PC-3 (cell line): ENCODE results near the gene SKA2. TPM values are rescaled to one million over a fixed set of nuclear protein-coding genes. Genes with fewer than 3 reads are reported as not detected.
A peak's percentile ranks its signal among the peaks of the same experiment; 100 is the strongest.

Source experiments
- ATAC-seq: fragments of 200-7000 bp; cut with Tn5 transposase; 2 replicates; pipeline ENCODE4 v1.9.1; 2020; ENCODE audit warnings: mild to moderate bottlenecking, moderate library complexity
- BruUV-seq: library from RNA; stranded (reverse); fragments of 400-500 nt; replicated peaks from 2 replicates; lab custom pipeline; 2021; lab: Mats Ljungman, UMichigan
- CTCF ChIA-PET: fragments of 300-600 bp; sonication (Branson Sonifier 250); formaldehyde crosslinking; loops from one replicate; lab custom pipeline; 2022; ENCODE audit warnings: antibody characterized with exemption; lab: Charles Lee
- POLR2A ChIA-PET: fragments of 300-600 bp; sonication (Branson Sonifier 250); formaldehyde crosslinking; loops from one replicate; lab custom pipeline; 2022; ENCODE audit warnings: antibody characterized with exemption; ENCODE audit not compliant: unreplicated experiment; lab: Charles Lee
- DNase-seq: peaks from one replicate; pipeline ENCODE4 v3.0.0-alpha.2; 2015
- H2AFZ ChIP-seq: fragments of 300-600 bp; sonication (generic); 2 replicates; pipeline ENCODE4 v1.6.0; 2016; ENCODE audit warnings: antibody characterized with exemption, low read length
- H3F3A ChIP-seq: fragments of 300-600 bp; sonication (generic); one replicate; pipeline ENCODE4 v1.6.0; 2017; ENCODE audit warnings: antibody characterized with exemption, low read length, control low read depth, mild to moderate bottlenecking; ENCODE audit not compliant: unreplicated experiment
- H3K27ac ChIP-seq: fragments of 300-600 bp; sonication (generic); 2 replicates; pipeline ENCODE4 v1.5.1; 2016; ENCODE audit warnings: mild to moderate bottlenecking, low read length
- H3K27me3 ChIP-seq: fragments of 300-600 bp; sonication (generic); 2 replicates; pipeline ENCODE4 v1.6.1; 2016; ENCODE audit warnings: low read length, mixed read lengths
- H3K36me3 ChIP-seq: fragments of 300-600 bp; sonication (generic); 2 replicates; pipeline ENCODE4 v1.6.1; 2016; ENCODE audit warnings: low read depth, mixed run types, low read length, mixed read lengths
- H3K4me1 ChIP-seq: fragments of 300-600 bp; sonication (generic); 2 replicates; pipeline ENCODE4 v1.5.1; 2016; ENCODE audit warnings: low read length; ENCODE audit not compliant: insufficient read depth
- H3K4me2 ChIP-seq: fragments of 300-600 bp; sonication (generic); 2 replicates; pipeline ENCODE4 v1.6.0; 2016; ENCODE audit warnings: low read length
- H3K4me3 ChIP-seq: fragments of 300-600 bp; sonication (generic); 2 replicates; pipeline ENCODE4 v1.5.1; 2016; ENCODE audit warnings: mild to moderate bottlenecking, low read length, mixed read lengths
- H3K79me2 ChIP-seq: fragments of 300-600 bp; sonication (generic); 2 replicates; pipeline ENCODE4 v1.6.1; 2017; ENCODE audit warnings: low read length, mixed read lengths
- H3K9ac ChIP-seq: fragments of 300-600 bp; sonication (generic); 2 replicates; pipeline ENCODE4 v1.6.0; 2016; ENCODE audit warnings: mild to moderate bottlenecking, low read length
- H3K9me2 ChIP-seq: fragments of 300-600 bp; sonication (generic); replicated peaks from 2 replicates; pipeline ENCODE4 v1.6.1; 2016; ENCODE audit warnings: mixed run types, low read length, mixed read lengths
- H3K9me3 ChIP-seq: fragments of 300-600 bp; sonication (generic); 2 replicates; pipeline ENCODE4 v1.6.1; 2016; ENCODE audit warnings: low read length, mixed read lengths
- H4K20me1 ChIP-seq: fragments of 300-600 bp; sonication (generic); 2 replicates; pipeline ENCODE4 v1.6.1; 2016; ENCODE audit warnings: low read length, mixed read lengths
- EZH2 ChIP-seq: fragments of 300-600 bp; sonication (generic); IDR thresholded peaks from one replicate; pipeline ENCODE4 v1.6.1; 2017; ENCODE audit warnings: antibody characterized with exemption, mild to moderate bottlenecking, low read length; ENCODE audit not compliant: unreplicated experiment
- EZH2phosphoT487 ChIP-seq: fragments of 300-600 bp; sonication (generic); IDR thresholded peaks from 2 replicates; pipeline ENCODE4 v1.6.1; 2018; ENCODE audit warnings: mild to moderate bottlenecking, antibody characterized with exemption, low read length, borderline replicate concordance
- intact Hi-C: fragments of 100-400 bp; cut with micrococcal nuclease; formaldehyde crosslinking; loops from 2 replicates; pipeline ENCODE4 v1.9.0; 2023
- total RNA-seq: library from RNA; depleted of rRNA; stranded (reverse); fragments of >200 nt; gene quantifications from 2 replicates; pipeline ENCODE4 v1.2.3, GENCODE V29; 2014
- TF ChIP-seq, protein P1 (sequence below): fragments of 300-600 bp; sonication (generic); conservative IDR thresholded peaks from 2 replicates; pipeline ENCODE4 v1.5.1; 2017; ENCODE audit warnings: antibody characterized with exemption, low read depth, mild to moderate bottlenecking, low read length

The SKA2 gene
- total RNA-seq, 1 experiment from 2014 or later = 143 TPM

DNA sequence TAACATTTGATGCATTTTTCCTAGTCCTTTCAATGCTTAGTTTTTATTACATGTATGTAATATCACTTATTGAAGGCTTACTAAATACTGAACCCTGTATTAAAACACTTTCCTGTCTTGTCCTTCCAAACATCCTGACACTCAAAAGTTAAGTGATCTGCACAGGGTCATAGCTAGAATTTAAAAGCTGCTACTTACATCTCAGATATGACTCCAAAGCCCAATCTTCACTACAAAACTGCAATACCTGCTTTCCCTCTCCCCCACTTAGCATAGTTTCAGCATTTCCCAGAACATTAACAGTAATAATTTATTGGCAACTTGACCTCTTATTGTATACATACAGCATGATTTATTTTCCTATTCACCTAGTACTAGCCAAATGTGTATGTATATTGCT is 44.0 kb downstream of the SKA2 start:
- TF ChIP-seq EZH2phosphoT487 (no peak), EZH2 (no peak)
- TF ChIP-seq, protein P1, sequence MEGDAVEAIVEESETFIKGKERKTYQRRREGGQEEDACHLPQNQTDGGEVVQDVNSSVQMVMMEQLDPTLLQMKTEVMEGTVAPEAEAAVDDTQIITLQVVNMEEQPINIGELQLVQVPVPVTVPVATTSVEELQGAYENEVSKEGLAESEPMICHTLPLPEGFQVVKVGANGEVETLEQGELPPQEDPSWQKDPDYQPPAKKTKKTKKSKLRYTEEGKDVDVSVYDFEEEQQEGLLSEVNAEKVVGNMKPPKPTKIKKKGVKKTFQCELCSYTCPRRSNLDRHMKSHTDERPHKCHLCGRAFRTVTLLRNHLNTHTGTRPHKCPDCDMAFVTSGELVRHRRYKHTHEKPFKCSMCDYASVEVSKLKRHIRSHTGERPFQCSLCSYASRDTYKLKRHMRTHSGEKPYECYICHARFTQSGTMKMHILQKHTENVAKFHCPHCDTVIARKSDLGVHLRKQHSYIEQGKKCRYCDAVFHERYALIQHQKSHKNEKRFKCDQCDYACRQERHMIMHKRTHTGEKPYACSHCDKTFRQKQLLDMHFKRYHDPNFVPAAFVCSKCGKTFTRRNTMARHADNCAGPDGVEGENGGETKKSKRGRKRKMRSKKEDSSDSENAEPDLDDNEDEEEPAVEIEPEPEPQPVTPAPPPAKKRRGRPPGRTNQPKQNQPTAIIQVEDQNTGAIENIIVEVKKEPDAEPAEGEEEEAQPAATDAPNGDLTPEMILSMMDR = no peak
- no peak overlapping the region for H3K9ac ChIP-seq
- H3K4me2 ChIP-seq = no peak overlapping the region
- H3K9me3 ChIP-seq = no peaks in the 10 kb centered on the region
- H3F3A ChIP-seq = no peaks in the 10 kb centered on the region
- 0 out of 2 replicates have a peak, but pooled peaks cover under 1% of the 10 kb centered on the region for H4K20me1 ChIP-seq
- no peak overlapping the region for H3K27ac ChIP-seq
- no peaks in the 10 kb centered on the region for H3K27me3 ChIP-seq
- no peak for DNase-seq
- POLR2A ChIA-PET = interaction anchor here (0.6 kb wide), 1 partner anchor 8 kb away, joined by 9 read pairs; no protein-coding TSS in a partner anchor
- intact Hi-C loops = no loop called here
- no peak overlapping the region for H2AFZ ChIP-seq
- H3K36me3 ChIP-seq = peaks cover 15% of the 10 kb centered on the region
- no TSS peak for BruUV-seq
- H3K4me3 ChIP-seq = no peak overlapping the region
- H3K79me2 ChIP-seq = peaks cover 47% of the 10 kb centered on the region
- CTCF ChIA-PET = no interaction called here
- H3K4me1 ChIP-seq = peaks cover 10% of the 10 kb centered on the region
- no peaks in the 10 kb centered on the region for H3K9me2 ChIP-seq
- no peak for ATAC-seq

DNA sequence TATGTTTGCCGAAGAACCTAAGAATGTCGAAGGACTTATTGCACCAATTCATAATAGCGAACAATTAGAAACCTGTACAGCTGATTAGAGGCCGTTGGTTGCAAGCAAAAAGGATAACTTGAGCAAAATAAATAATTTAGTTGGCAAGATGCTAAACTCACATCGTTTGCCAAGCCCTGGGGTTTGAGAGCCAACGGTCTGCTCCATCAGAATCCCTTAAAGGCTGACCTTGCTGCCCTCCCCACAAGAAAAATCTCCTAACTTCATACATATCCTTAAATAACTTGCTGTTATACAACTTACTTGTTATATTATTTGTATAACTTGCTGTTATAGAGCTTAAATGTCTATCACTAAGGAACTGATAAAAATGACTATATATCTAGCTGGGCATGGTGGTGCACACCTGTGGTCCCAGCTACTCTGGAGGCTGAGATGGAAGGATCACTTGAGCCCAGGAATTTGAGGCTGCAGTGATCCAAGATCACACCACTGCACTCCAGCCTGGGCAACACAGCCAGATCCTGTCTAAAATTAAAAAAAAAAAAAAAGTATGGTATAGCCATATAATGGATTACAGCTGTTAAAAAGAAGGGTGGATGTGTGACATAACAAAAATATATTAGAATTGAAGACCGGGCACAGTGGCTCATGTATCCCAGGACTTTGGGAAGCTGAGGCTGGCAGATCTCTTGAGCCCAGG is 46.4 kb downstream of the SKA2 start:
- no TSS peak for BruUV-seq
- no peaks in the 10 kb centered on the region for H3K27me3 ChIP-seq
- no peaks in the 10 kb centered on the region for H3F3A ChIP-seq
- peaks cover 61% of the 10 kb centered on the region for H3K79me2 ChIP-seq
- ChIA-PET POLR2A (no interaction called here), CTCF (no interaction called here)
- H3K27ac ChIP-seq = no peak overlapping the region
- H2AFZ ChIP-seq = no peak overlapping the region
- H3K9ac ChIP-seq = no peak overlapping the region
- peaks cover 24% of the 10 kb centered on the region for H3K4me1 ChIP-seq
- H3K36me3 ChIP-seq = 0 out of 2 replicates have a peak, but pooled peaks cover 8% of the 10 kb centered on the region
- no peak for ATAC-seq
- no peaks in the 10 kb centered on the region for H3K9me3 ChIP-seq
- H3K4me3 ChIP-seq = peak overlapping the region; percentile 87; the same call in 1 of the 2 replicates
- peak overlapping the region; percentile 93 for H3K4me2 ChIP-seq
- no peak for TF ChIP-seq EZH2
- H4K20me1 ChIP-seq = peaks cover 21% of the 10 kb centered on the region; the same call in 1 of the 2 replicates
- H3K9me2 ChIP-seq = no peaks in the 10 kb centered on the region
- intact Hi-C loops = loop anchor here (5.0 kb wide), 1 partner anchor 114 kb away; the partner anchor contains the start of gene GDPD1
- no peak for DNase-seq

DNA sequence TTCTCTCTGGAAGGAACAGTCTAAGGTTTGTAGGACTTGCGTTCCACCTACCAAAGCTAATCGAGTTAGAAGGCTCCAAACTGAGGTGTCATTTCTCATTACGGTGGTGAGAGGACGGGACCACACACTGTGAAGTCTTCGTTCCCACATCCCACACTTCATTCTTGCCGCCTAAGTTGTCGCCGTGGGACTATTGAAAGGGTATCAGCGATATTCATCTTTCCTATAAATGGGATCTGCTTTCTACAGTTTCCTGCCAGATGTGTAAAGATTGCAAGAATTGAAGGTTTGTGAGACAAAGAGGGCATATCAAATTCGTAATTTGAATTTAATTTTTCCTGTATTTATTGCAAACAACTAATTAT is 47.7 kb downstream of the SKA2 start:
- ChIA-PET POLR2A (interaction anchor here (0.6 to 1.3 kb wide), 7 partner anchors 12 to 464 kb away, joined by 4 to 9 read pairs (median 5); partner anchors contain the start of gene SMG8), CTCF (interaction anchor here (1.0 kb wide), 2 partner anchors 13 to 48 kb away, joined by 3 read pairs; partner anchors contain the start of gene SKA2)
- H4K20me1 ChIP-seq = peaks cover 21% of the 10 kb centered on the region; the same call in 1 of the 2 replicates
- H3K9me2 ChIP-seq = no peaks in the 10 kb centered on the region
- peak overlapping the region; percentile 70 for H3K27ac ChIP-seq
- peak overlapping the region; percentile 93 for H3K4me2 ChIP-seq
- TF ChIP-seq EZH2phosphoT487 (no peak), EZH2 (no peak)
- TF ChIP-seq, protein P1 = no peak
- intact Hi-C loops = loop anchor here (5.0 kb wide), 1 partner anchor 115 kb away; the partner anchor contains the start of gene GDPD1
- H2AFZ ChIP-seq = peak overlapping the region; percentile 83
- ATAC-seq = peak; percentile 4
- peaks cover 72% of the 10 kb centered on the region for H3K79me2 ChIP-seq
- H3F3A ChIP-seq = no peaks in the 10 kb centered on the region
- peak overlapping the region; percentile 84 for H3K9ac ChIP-seq
- DNase-seq = no peak
- BruUV-seq = TSS peak; percentile 85
- 0 out of 2 replicates have a peak, but pooled peaks cover 8% of the 10 kb centered on the region for H3K36me3 ChIP-seq
- H3K4me3 ChIP-seq = peak overlapping the region; percentile 87
- no peaks in the 10 kb centered on the region for H3K9me3 ChIP-seq
- H3K27me3 ChIP-seq = no peaks in the 10 kb centered on the region
- H3K4me1 ChIP-seq = peaks cover 24% of the 10 kb centered on the region
